HCT116 (cell line): Measurements from ENCODE around the gene SNRPD2. TPM values are rescaled to one million over a fixed set of nuclear protein-coding genes. Genes with fewer than 3 reads are reported as not detected.

Experiments
- ATAC-seq: fragments of 200-7000 bp; cut with Tn5 transposase; 2 replicates; pipeline ENCODE4 v1.9.1; 2020; ENCODE audit warnings: mild to moderate bottlenecking, moderate library complexity
- BruUV-seq: library from RNA; stranded (reverse); fragments of 400-500 nt; replicated peaks from 2 replicates; lab custom pipeline; 2021; lab: Mats Ljungman, UMichigan
- CTCF ChIA-PET: fragments of 300-600 bp; sonication (Branson Sonifier 250); formaldehyde crosslinking; loops from one replicate; lab custom pipeline; 2021; ENCODE audit warnings: antibody characterized with exemption; lab: Charles Lee
- POLR2A ChIA-PET: fragments of 300-600, 350-600 bp; sonication (Branson Sonifier 250); formaldehyde crosslinking; loops from one replicate; lab custom pipeline; 2021; ENCODE audit warnings: antibody characterized with exemption; lab: Charles Lee
- RAD21 ChIA-PET, 2 experiments: fragments of 300-600 bp; sonication (Branson Sonifier 250); formaldehyde crosslinking; loops; one replicate each; lab custom pipeline; 2023; ENCODE audit warnings: low total read pairs in 2 of 2; ENCODE audit not compliant: uncharacterized antibody in 2 of 2, unreplicated experiment in 2 of 2, low non-redundant PET in 1 of 2; lab: Charles Lee
- DNase-seq: peaks from one replicate; pipeline ENCODE4 v3.0.0-alpha.2; 2010; ENCODE audit warnings: low read depth, low spot score
- H2AFZ ChIP-seq: fragments of 200-600 bp; shearing (Covaris generic), sonication (generic); 2 replicates; pipeline ENCODE4 v1.6.1; 2017; ENCODE audit warnings: low read depth, mixed run types, mixed read lengths, antibody characterized with exemption, low read length; ENCODE audit not compliant: poor library complexity, severe bottlenecking
- H3K27ac ChIP-seq: 2 replicates; pipeline ENCODE4 v1.5.1; 2012; ENCODE audit warnings: low read depth, low read length
- H3K27me3 ChIP-seq: fragments of 200-600 bp; sonication (generic); 2 replicates; pipeline ENCODE4 v1.6.1; 2016; ENCODE audit warnings: mixed run types, low read length, mixed read lengths; ENCODE audit not compliant: insufficient read depth
- H3K36me3 ChIP-seq, 2 experiments: fragments of 200-500 bp in 1 of 2; fragments of 200-600 bp in 1 of 2; sonication (Bioruptor generic) in 1 of 2; sonication (generic) in 1 of 2; 2 replicates each; pipeline versions ENCODE4 v1.5.1 to v1.6.1; 2014 to 2016; ENCODE audit warnings: low read length in 2 of 2, inconsistent platforms in 1 of 2, mixed read lengths in 1 of 2, mixed run types in 1 of 2; ENCODE audit not compliant: insufficient read depth in 2 of 2, control insufficient read depth in 1 of 2
- H3K4me1 ChIP-seq, 2 experiments: fragments of 200-600 bp in 1 of 2; sonication (generic) in 1 of 2; 2 replicates each; pipeline versions ENCODE4 v1.5.1 to v1.6.1; 2012 to 2017; ENCODE audit warnings: low read length in 2 of 2, inconsistent platforms in 1 of 2, mild to moderate bottlenecking in 1 of 2, mixed read lengths in 1 of 2, mixed run types in 1 of 2, moderate library complexity in 1 of 2; ENCODE audit not compliant: insufficient read depth in 2 of 2, control insufficient read depth in 1 of 2
- H3K4me2 ChIP-seq: fragments of 200-600 bp; sonication (generic); 2 replicates; pipeline ENCODE4 v1.6.1; 2017; ENCODE audit warnings: mixed run types, low read length, mixed read lengths
- H3K4me3 ChIP-seq, 2 experiments: fragments of 200-600 bp in 1 of 2; sonication (generic) in 1 of 2; replicated peaks in 1 of 2; 2 replicates each; pipeline ENCODE4 v1.5.1; 2011 to 2016; ENCODE audit warnings: low read length in 2 of 2, control low read depth in 1 of 2, low read depth in 1 of 2, mild to moderate bottlenecking in 1 of 2, mixed read lengths in 1 of 2, mixed run types in 1 of 2
- H3K79me2 ChIP-seq: fragments of 200-600 bp; sonication (generic); 2 replicates; pipeline ENCODE4 v1.6.1; 2017; ENCODE audit warnings: mild to moderate bottlenecking, mixed run types, low read length, moderate library complexity, mixed read lengths; ENCODE audit not compliant: insufficient read depth
- H3K9ac ChIP-seq: fragments of 200-600 bp; sonication (generic); 2 replicates; pipeline ENCODE4 v1.6.1; 2016; ENCODE audit warnings: low read length, mixed read lengths
- H3K9me2 ChIP-seq: fragments of 200-600 bp; sonication (generic), shearing (Covaris generic); 2 replicates; pipeline ENCODE4 v1.6.1; 2017; ENCODE audit warnings: mixed run types, mild to moderate bottlenecking, moderate library complexity; ENCODE audit not compliant: insufficient read depth
- H3K9me3 ChIP-seq, 2 experiments: fragments of 200-500 bp in 1 of 2; fragments of 200-600 bp in 1 of 2; sonication (Bioruptor generic) in 1 of 2; sonication (generic) in 1 of 2; 2 replicates each; pipeline ENCODE4 v1.6.1; 2014 to 2017; ENCODE audit warnings: low read length in 2 of 2, mixed read lengths in 2 of 2, inconsistent platforms in 1 of 2, low read depth in 1 of 2, mild to moderate bottlenecking in 1 of 2, mixed run types in 1 of 2, moderate library complexity in 1 of 2; ENCODE audit not compliant: control insufficient read depth in 1 of 2, insufficient read depth in 1 of 2
- H4K20me1 ChIP-seq: fragments of 200-600 bp; sonication (generic), shearing (Covaris generic); 2 replicates; pipeline ENCODE4 v1.6.1; 2017; ENCODE audit warnings: mixed run types, mild to moderate bottlenecking, moderate library complexity; ENCODE audit not compliant: insufficient read depth
- CBX3 ChIP-seq: IDR thresholded peaks from 2 replicates; pipeline ENCODE4 v1.6.1; 2012; ENCODE audit warnings: low read depth
- CTCF ChIP-seq, 3 experiments: fragments of 200-600 bp in 1 of 3; sonication (generic) in 1 of 3; IDR thresholded peaks in 2 of 3; conservative IDR thresholded peaks in 1 of 3; 2 replicates each; pipeline ENCODE4 v1.5.1; 2012 to 2017; ENCODE audit warnings: low read depth in 2 of 3, low read length in 2 of 3, antibody characterized with exemption in 1 of 3, borderline replicate concordance in 1 of 3, control low read depth in 1 of 3, mild to moderate bottlenecking in 1 of 3, mixed read lengths in 1 of 3, mixed run types in 1 of 3, moderate library complexity in 1 of 3; ENCODE audit not compliant: insufficient read depth in 1 of 3
- EGR1 ChIP-seq: IDR thresholded peaks from 2 replicates; pipeline ENCODE4 v1.6.1; 2012; ENCODE audit warnings: low read depth
- EZH2 ChIP-seq: fragments of 200-600 bp; sonication (generic); IDR thresholded peaks from 2 replicates; pipeline ENCODE4 v1.6.1; 2017; ENCODE audit warnings: antibody characterized with exemption, mixed run types
- EZH2phosphoT487 ChIP-seq: fragments of 200-600 bp; IDR thresholded peaks from 2 replicates; pipeline ENCODE4 v1.6.1; 2018; ENCODE audit warnings: antibody characterized with exemption, borderline replicate concordance
- FOSL1 ChIP-seq: IDR thresholded peaks from 2 replicates; pipeline ENCODE4 v1.6.1; 2012; ENCODE audit warnings: low read depth
- REST ChIP-seq: IDR thresholded peaks from 2 replicates; pipeline ENCODE4 v1.6.1; 2012; ENCODE audit warnings: low read depth
- SP1 ChIP-seq: IDR thresholded peaks from 2 replicates; pipeline ENCODE4 v1.6.1; 2012; ENCODE audit warnings: low read depth
- SRF ChIP-seq: IDR thresholded peaks from 2 replicates; pipeline ENCODE4 v1.6.1; 2012; ENCODE audit warnings: low read depth
- TCF7L2 ChIP-seq: IDR thresholded peaks from 2 replicates; pipeline ENCODE4 v1.7.0; 2011; ENCODE audit warnings: borderline replicate concordance, inconsistent platforms; ENCODE audit not compliant: insufficient read depth, insufficient read length; ENCODE audit errors: extremely low read depth
- YY1 ChIP-seq: IDR thresholded peaks from 2 replicates; pipeline ENCODE4 v1.6.1; 2011; ENCODE audit warnings: low read length, low read depth, moderate library complexity, mild to moderate bottlenecking; ENCODE audit not compliant: insufficient replicate concordance; ENCODE audit errors: extremely low read depth
- ZFX ChIP-seq: fragments of 450-650 bp; IDR thresholded peaks from 2 replicates; pipeline ENCODE4 v1.6.1; 2017
- ZNF274 ChIP-seq: fragments of 200-500 bp; sonication (Bioruptor generic); IDR thresholded peaks from 2 replicates; pipeline ENCODE4 v1.6.1; 2014; ENCODE audit warnings: mild to moderate bottlenecking, low read depth, low read length, inconsistent platforms
- intact Hi-C: fragments of 100-400 bp; cut with micrococcal nuclease; formaldehyde crosslinking; loops from 2 replicates; pipeline ENCODE4 v1.10.0; 2022
- total RNA-seq: library from RNA; stranded (reverse); gene quantifications from one replicate; pipeline ENCODE4 v1.2.1, GENCODE V29; 2021; ENCODE audit not compliant: unreplicated experiment
- TF ChIP-seq, protein P1 (sequence below): IDR thresholded peaks from 2 replicates; pipeline ENCODE4 v1.6.1; 2012
- TF ChIP-seq, protein P2 (sequence below): IDR thresholded peaks from 2 replicates; pipeline ENCODE4 v1.6.1; 2011; ENCODE audit warnings: mild to moderate bottlenecking, low read length, moderate library complexity; ENCODE audit not compliant: insufficient replicate concordance; ENCODE audit errors: extremely low read depth

SNRPD2 gene
- total RNA-seq, 1 experiment from 2014 or later = 927 TPM

GRCh38 chr19:45655073-45655472, 36.7 kb downstream of the SNRPD2 start:
- ChIA-PET POLR2A (no interaction called here), CTCF (no interaction called here), RAD21 (no interaction called here)
- BruUV-seq = no TSS peak
- ATAC-seq (no peak), DNase-seq (no peak)
- H3K9ac ChIP-seq = no peak overlapping the region
- H3K27ac ChIP-seq = no peak overlapping the region
- H3K27me3 ChIP-seq = no peaks in the 10 kb centered on the region
- no peaks in the 10 kb centered on the region for H4K20me1 ChIP-seq
- H3K79me2 ChIP-seq = no peaks in the 10 kb centered on the region
- H3K4me2 ChIP-seq = no peak overlapping the region
- H3K9me3 ChIP-seq = no peaks in the 10 kb centered on the region
- intact Hi-C loops = no loop called here
- TF ChIP-seq, protein P1, sequence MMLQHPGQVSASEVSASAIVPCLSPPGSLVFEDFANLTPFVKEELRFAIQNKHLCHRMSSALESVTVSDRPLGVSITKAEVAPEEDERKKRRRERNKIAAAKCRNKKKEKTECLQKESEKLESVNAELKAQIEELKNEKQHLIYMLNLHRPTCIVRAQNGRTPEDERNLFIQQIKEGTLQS = no peak
- TF ChIP-seq YY1 = no peak
- TF ChIP-seq FOSL1 = no peak
- no peak for TF ChIP-seq SP1
- no peak for TF ChIP-seq ZNF274
- no peak for TF ChIP-seq TCF7L2
- TF ChIP-seq REST = no peak
- TF ChIP-seq SRF = no peak
- TF ChIP-seq CTCF (IDR thresholded peaks at IDR 0.05 in 2 of 3, conservative IDR thresholded peaks at IDR 0.05 in 1 of 3; ENCODE audit: borderline replicate concordance in 1 of 3, insufficient read depth in 1 of 3, low read depth in 2 of 3, low read length in 2 of 3) = no peak
- TF ChIP-seq ZFX = no peak
- no peak for TF ChIP-seq CBX3
- no peak for TF ChIP-seq EZH2
- no peak for TF ChIP-seq EZH2phosphoT487
- TF ChIP-seq, protein P2, sequence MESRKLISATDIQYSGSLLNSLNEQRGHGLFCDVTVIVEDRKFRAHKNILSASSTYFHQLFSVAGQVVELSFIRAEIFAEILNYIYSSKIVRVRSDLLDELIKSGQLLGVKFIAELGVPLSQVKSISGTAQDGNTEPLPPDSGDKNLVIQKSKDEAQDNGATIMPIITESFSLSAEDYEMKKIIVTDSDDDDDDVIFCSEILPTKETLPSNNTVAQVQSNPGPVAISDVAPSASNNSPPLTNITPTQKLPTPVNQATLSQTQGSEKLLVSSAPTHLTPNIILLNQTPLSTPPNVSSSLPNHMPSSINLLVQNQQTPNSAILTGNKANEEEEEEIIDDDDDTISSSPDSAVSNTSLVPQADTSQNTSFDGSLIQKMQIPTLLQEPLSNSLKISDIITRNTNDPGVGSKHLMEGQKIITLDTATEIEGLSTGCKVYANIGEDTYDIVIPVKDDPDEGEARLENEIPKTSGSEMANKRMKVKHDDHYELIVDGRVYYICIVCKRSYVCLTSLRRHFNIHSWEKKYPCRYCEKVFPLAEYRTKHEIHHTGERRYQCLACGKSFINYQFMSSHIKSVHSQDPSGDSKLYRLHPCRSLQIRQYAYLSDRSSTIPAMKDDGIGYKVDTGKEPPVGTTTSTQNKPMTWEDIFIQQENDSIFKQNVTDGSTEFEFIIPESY = no peak
- TF ChIP-seq EGR1 = no peak
- H3K36me3 ChIP-seq = no peaks in the 10 kb centered on the region
- no peak overlapping the region for H3K4me3 ChIP-seq
- no peaks in the 10 kb centered on the region for H3K9me2 ChIP-seq
- H3K4me1 ChIP-seq = no peaks in the 10 kb centered on the region; a peak in 1 of 4 replicates
- no peak overlapping the region for H2AFZ ChIP-seq
